Activated naive CD8-positive, alpha-beta T cell treated with anti-CD3 and anti-CD28 coated beads, Interleukin-2, amount 50 U/mL, for 16 hours (primary cell): ENCODE results near the gene COBL.

ENCODE experiments used
- DNase-seq: peaks from one replicate; pipeline ENCODE4 v3.0.0-alpha.2; 2020; ENCODE audit warnings: low read depth, low spot score

COBL gene

DNA sequence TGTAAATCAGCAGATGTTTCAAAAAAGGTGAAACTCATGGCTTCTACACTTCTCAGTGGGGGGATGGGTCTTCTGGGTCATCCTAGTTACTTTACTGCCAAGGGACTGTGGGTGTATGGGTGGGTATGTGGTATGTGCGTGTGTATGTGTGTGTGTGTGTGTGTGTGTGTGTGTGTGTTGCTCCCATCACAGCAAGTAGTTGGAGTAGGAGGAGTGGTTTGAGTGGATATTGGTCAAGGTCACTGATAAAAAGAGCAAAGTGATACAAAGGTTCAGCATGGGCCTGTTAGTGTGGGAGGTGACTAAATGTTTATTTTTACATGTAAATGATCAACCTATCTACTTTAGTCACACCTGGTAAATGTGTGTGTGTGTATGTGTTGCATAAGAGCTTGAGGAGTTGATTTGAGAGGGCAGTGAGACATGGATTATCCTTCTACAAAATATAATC lies 11.8 kb upstream of the COBL start:
- no peak for DNase-seq

DNA sequence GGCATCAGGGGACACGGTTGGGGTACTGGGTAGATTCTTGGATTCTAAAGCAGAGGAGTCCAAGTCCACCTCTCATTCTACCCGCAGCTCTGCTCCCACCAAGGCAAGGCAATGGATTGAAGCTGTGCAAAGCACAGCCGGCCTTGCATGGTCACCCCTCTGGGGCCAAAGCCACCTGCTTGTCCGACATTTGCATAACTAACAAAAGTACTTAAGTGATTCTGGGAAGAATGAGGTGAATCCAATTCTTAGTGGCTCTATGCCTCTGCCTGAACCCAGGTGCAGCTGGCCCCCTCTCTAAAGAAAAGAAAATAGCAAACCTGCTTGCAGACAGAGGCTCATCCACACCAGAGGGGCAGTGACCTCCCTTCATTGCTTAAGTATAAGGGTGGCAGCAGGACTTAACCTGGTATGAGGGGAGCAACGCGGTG lies 10.7 kb upstream of the COBL start:
- DNase-seq: no peak

DNA sequence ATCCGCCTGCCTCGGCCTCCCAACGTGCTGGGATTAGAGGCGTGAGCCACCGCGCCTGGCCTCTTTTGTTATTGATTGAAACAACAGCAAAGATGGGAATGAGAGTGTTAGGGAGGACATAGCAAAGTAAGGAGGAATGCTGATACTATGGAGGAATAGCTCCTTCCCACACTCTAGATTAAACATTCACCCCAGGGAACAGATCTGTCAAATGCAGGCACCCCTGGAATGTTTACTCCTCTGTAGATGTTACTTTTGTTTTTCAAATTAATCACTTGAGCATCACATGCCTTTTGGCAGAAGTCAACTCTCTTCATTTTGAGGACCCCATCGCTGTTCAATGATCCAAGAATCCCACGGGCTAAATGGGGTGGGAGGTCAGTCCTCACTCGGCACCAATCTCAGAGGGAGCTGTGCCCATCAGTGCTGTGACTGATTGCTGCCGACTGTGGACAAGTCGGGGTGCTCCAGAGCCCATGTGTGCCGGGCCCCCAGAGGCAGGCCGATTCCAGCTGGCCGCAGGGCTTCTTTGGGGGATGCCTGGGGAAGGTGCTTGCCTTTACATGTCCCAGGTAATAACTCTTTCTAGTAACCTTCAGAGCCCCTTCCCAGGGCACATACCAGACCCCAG lies 10.2 kb upstream of the COBL start:
- DNase-seq: no peak

DNA sequence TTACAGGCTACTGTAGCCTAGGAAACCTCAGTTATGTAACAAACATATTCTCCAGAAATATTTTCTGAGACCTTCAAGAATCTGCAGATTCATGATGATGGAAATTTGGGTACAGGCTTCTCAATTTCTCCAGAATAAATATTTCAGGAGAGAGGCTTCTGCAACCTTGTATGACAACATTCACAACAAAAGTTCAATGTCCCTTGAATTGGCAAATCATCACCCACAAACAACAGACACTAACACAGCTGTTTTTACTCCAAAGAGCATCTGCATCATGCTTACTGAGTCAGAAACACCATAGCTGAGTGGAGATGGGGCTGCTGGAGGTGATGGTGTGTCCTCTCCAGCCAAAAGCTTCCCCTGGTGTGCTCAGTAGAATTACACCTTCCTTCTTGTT lies 9.3 kb upstream of the COBL start:
- DNase-seq: no peak

DNA sequence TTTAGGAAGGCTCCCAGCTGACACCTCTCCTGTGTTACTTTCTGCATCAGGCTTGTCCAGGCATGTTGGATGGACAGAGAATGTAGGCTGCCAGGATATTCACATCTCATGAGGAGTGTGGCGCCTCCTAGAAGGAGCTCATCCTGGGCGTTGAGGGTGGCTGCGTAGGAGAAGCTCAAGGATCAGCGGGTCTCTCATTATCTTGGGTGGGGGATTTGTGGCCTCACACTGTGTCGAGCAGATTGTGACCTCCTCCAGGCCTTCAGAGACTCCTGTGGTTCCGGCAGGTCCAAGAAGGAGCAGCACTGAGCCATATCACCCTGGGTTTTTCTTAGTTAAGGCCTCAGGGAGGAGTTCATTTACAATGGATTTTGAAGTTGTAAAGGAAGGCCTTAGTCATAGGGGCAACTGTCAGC lies 8.7 kb upstream of the COBL start:
- DNase-seq: no peak

DNA sequence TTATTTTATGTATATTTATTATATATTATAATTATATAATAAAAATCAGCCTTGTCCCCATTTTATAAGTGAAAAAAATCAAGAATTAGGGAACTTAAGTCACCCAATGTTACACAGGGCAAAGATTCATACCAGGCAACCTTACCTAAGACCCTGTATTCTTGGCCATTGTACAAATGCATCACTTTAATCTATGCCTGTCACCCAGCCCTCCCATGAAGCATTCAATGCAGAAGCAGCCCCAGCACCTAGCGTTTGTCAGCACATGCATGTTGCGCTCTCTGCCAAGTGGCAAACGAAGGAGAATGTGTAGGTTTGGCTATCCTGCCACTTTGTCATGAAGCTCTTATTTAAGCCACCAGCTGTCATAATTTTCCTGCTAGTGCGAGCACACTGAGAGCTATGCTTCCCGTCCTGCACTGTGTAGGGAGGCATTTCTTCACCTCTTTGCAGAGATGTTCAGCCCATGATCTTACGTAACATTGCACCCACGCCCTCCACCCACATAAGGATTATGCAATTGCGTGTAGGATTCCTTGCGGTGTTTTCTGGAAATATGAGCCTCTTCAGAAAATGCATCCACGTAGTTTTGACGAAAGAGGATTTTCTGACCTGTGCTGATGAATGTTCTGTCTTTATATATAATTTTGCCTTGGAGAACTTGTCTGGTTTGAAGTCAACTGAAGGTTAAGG lies 7.7 kb upstream of the COBL start:
- no peak for DNase-seq

DNA sequence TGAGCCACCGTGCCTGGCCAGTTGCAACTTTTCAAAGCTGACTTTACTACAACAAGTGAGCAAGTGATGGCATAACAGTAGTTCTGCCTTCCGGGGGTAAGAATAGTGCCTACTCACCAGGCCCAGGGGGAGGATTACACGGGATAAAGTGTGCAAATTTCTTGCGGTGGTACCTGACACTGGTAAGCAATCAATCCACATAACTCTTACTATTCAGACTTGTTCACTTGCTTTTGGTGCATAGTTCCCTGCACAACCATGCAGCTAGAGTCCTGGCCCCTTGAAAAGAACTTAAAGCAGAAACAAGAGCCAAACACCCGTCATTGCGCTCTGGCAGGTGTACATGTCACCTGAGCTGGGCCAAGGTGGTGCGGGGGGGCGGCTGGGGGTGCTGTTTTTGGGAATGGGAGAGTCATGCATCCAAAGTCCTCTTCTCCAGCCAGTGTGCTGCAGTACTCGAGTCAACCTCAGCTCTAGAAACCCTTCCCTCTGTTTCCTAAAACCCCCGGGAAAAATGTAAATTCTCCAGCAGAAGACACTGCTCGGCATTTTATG lies 5.4 kb upstream of the COBL start:
- DNase-seq: no peak

DNA sequence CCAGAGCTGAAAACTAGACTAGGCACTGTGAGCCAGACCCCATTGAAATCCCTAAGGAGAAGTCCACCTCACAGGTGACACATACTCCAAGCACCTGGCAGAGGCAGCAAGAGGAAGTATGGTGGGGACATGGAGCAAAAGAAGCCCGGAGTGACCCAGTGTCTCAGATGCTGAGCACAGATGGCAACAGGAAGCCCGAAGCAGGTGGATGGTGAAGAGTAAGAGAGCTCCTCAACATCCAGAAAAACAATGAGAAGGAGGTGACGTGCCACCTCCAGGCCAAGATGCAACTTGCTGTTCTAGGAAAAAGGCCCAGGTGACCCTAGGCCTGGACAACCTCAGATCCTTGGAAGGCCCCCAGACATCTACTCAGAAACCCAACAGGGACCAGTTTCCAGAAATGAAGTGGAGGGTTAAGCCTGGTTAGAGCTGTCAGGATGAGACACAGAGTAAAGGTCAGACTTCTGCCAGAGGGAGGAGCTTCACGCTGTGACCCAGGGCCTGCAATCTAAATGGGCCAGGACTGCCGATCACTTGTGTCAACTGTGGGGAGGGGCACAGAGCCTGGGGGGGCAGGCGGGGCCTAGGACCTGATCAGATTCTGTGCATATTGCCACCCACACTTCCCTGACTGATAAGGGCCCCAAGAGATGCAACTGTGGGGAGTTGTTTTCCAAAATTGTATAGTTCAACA lies 2.4 kb upstream of the COBL start:
- DNase-seq: no peak

DNA sequence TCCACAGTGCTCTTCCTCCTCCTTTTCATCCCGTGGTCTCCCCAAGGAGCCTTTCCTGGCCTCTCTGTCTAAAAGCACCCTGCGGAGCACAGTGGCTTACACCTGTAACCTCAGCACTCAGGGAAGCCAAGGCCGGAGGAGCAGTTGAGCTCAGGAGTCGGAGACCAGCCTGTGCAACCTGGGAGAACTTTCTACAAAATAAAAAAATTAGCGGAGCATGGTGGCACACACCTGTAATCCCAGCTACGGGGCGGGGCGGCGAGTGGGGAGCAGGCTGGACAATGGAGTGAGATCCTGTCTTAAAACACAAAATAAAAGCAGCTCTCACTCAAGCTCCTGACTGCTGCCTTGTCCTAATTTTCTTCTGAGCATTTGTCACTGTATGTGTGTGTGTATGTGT lies 1.4 kb upstream of the COBL start:
- DNase-seq: no peak

DNA sequence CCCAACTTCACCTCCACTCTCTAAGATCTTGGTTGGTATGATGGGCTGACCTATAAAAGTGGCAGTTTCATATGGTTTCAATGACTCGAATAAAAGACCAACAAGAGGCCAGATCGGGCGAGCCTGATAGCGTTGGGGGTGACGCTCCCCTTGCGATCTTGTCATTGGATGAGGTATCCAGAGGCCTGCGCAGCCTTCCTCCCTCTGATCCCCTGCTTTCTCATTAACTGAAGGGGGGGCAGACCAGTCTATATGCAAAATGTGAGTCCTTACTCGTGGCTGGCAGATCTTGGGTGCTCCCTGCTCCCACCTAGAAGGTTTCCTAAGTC lies 937 bp upstream of the COBL start:
- no peak for DNase-seq

DNA sequence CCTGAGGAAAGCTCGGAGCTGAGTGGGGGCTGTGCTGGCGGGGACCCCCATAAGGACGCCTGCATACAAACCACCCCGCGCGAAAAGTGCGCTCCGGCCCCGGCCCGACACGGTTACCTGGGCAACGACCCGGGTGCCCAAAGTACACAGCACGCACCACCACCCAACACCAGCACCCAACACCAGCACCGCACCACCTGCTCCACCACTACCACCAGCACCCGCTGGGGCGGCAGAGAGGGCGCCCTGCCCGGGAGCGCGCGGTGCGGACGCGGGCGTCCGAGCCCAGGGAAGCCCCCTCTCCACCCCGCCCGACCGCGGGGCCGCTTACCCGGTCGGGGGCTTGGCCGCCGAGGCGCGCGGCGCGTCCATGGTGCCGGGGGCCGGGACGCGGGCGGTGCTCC lies 345 bp downstream of the COBL start:
- no peak for DNase-seq

DNA sequence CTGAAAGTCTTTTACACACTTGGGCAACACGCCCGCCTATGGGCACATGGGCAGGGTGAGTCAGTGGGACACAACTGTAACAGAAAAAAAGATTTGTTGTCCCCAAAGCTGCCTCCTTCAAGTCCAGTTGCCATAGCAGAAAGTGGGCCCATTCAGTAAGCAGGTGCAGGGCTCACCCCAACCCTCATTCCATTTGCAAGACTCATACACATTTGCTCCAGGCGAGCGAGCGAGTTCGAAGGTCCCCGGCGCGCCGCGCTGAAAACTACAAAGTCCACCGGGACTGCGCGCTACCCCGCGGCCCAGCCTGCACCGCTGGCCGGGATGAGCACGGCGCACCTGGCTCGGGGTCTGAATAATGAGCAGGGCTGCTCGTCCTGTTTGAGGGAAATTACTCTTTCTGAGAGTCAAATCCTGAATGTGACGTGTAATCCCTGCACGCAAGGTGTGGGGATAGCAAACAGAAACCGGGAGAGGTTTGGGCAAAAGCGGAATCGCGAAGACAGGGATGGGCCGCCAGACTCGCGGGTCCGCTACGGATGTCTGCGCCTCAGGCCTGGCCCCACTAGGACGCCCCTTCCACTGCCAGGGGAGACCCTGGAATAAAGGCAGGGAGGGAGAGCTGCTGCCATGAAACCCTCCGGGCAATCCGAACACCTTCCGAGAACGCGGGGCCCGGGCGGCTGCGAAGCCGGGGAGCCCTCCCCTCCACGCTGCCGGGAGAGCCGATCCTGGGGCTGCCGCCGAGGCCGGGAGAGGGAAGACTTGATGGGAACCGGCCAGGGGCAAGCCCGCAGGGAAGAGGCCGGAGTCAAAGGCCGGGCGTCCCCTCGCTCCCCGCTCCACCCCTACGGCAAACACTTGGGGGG lies 982 bp downstream of the COBL start:
- DNase-seq: no peak

DNA sequence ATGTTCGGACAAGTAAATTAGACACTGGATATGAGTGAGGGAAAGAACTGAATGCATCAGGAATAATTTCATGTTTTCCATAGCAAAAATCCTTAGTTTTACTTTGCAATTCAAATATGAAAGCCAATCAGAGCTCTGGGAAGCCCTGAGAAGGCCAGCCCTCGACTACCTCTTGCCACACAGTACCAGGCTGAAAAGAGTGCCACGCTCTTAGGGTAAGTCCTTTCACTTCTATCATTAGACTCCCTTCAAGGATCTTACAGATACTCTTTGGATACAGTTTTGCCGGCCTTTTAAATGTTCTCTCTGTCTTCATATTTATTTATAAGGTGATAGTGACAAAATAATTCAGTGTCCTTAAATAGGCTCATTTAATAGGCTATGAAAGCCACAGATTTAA lies 1.9 kb downstream of the COBL start:
- DNase-seq: no peak

DNA sequence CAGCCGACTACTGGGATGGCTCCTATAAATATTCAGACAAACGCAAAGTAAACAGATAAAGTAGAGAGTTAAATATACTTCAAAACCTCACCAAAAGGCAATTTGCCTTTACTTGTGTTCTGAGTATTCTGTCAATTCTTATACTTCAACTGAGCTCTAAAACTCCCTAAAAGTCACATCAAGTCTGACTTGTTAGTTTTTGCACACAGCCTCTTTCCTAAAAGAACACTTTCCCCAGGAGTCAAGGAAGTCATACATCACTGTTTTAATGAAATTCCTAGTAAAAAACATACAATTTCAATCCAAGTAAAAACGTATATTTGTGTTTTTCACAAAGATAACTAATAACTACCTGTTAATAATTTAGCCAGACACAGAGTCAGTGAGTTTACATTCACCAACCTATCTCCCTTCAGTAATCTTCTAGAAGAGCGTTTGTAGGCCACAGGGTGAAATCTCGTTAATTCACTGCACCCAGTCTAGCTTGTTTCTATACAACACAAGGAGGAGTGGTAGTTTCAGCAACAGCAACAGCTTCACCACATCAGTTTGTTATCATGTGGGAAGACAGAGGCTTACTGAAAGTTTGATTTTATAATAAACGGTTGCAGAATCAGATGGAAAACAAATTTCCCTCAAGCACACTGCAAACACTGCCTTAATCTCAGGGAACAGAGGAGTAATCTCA lies 2.7 kb downstream of the COBL start:
- DNase-seq: no peak

DNA sequence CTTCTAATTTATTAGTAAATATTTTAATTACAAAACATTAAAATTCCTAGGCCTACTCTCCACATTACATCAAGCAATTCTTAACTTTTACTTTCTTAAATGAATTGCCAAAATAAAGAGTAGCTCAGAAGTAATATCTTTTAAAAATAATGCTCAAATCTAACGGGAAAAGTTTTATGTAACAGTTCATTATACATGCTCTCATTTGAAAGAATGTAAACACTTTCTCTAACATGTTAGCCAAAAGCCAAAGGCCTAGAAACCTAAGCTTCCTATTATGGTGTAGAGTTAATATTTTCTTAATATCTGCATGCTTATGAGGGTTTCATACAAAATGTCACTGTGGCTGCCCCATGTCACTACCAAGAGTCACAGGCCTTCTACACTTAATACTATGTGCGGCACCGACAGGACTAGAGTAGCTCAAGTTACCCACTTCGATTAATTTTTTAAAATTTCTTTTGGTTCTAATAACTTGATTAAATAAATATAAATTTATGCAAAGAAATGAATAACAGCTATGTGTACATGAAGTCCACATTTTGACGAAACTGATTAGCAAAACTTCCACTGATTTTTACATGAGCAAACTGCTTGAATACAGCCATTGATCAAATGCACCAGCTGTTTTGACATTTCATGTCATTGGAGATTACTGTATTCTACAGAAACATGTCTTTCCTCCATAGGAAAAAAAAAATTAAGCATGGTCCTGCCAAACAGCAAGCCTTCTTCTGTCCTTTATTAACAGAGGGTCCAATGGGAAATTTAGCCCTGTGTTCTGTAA lies 3.5 kb downstream of the COBL start:
- DNase-seq: no peak

DNA sequence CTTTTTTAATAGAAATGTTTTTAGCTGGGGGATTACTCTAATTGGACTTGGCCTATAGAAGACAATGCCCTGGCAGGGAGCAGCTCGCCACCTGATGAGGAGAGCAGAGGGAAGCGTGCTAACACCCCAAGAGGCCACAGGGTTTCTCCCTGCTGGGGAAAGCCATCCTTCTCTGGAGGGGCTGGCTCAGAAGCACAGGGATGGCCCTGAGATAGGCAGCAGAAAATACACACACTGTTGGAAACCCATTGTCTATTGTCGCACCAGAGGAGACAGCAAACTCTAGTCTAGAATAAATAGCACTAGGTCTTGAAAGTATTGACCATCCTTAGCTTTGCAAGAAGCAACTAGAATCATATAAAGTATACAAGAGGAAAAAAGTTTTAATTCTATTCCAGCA lies 5.4 kb downstream of the COBL start:
- no peak for DNase-seq

DNA sequence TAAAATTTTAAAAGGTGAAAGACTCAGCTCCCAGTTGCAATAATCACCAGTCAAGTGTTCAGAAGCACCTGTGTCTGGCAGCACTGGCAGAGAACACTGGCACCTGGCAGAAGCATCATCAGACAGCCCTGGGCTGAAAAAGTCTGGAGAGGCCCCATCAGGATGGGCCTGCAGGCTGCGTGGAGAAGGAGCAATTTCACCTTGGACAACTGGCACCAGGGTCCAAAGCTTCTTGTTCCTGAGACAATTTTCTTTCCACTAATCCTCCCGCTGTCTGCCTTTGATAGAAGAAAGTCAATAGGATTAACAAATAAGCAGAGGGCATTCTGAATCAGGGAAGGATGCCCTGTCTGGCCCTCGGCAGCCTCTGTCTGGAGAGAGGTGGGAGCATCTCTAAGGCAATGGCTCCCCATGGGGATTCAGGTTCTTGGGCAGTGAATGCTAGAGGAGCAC lies 6.5 kb downstream of the COBL start:
- no peak for DNase-seq

DNA sequence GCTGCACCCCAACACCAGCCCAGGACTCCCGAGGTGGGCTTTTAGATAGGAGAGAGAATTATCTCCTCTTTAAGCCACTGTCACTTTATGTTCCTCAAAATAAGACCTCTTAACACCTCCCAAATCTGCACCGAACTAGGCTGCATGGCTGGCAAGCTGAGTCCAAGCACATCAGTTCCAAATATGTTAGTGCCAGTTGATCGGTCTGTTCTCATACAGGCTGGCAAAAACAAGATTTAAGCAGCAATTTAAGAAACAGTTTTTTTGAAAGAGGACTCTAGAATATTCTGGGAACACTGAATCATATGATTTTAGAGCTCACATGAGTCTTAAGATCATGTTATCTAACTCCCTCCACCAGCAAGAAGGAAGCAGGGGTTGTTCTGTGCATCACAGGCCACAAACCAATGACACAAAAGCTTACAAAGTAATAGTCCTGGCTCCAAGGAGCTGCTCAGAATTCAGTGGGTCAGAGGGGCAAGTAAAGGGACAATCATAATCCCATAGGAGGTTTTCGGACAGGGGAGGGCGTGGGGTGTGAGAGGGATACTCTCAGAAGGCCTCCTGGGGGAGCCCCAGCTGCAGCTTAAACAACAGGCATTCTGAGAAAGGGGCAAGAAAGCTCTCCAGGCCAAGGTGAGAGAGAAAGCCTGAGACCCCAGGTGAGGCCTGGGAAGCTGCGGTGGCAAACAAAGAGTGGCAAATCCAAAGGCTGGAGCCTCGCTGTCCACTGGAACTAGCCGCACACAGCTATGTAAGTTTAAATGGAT lies 7.1 kb downstream of the COBL start:
- DNase-seq: no peak

DNA sequence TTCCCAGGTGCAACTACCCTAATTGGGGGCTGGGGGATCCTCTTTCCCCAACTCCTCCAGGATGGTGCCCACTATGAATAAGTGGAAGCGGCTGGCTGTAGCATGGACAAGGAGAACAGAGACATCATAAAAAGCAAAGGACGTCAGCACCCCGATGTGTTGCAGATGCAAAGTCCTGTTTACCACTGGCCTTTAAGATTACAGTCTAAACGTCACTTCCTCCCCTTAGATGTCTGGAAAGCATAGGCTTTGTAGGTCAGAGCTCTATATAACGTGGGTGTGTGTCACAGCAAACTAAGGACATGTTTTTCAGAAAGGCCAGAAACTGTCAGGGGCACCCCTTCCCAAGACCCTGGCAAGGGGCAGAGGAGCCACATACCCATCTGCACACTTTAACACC lies 7.9 kb downstream of the COBL start:
- DNase-seq: no peak

DNA sequence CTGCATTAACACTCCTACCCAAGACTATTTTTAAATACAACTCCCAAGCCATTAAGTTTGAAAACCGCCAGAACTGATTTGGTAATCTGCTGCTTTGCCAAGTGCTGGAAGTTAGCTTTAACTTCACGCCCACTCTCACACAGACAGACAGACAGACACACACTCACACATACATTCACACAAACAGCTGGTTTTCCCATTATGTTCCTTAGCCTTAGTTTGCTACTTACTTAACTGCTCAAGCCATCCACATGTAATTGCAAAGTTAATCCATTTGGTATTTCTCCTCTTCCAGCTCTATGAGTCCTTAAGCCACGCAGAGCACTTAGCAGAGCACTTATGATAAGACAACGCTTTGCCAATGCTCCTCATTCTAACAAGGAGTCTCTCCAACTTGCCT lies 8.3 kb downstream of the COBL start:
- no peak for DNase-seq
